TTC549 (cell line): ENCODE results near the gene SV2B.

Source experiments
- FAIRE-seq: peaks from 2 replicates; lab custom pipeline; 2012; peaks lifted over from hg19 to GRCh38; lab: Jason Lieb, UNC

Gene SV2B

DNA sequence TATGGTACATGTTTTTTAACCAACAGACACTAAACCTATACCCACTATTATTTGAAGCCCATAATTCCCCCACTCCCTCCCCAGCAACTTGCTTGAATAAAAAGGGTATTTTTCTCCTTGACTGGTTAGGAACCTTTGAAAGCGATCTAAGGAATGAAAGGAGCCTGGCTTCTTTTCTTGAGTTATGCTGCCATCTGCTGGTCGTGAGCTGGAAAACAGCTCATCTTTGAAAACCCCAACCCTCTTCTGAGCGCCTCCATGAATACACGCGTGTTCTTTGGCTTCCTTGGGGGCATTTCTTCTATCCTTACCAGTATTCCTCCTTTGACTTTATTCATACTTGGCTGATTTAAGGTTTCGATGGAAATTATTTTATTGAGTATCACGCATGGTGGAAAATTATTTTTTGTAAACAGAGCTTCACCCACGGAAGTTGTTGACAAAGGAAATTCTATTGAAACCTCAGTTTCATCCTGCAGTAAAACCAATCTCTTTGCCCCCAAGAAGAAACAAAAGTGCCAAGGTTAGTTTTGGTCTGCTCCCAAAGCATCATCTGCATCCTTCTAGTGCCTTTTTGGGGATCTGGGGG is 171.6 kb downstream of the SV2B start:
- peak; percentile 68 for FAIRE-seq

DNA sequence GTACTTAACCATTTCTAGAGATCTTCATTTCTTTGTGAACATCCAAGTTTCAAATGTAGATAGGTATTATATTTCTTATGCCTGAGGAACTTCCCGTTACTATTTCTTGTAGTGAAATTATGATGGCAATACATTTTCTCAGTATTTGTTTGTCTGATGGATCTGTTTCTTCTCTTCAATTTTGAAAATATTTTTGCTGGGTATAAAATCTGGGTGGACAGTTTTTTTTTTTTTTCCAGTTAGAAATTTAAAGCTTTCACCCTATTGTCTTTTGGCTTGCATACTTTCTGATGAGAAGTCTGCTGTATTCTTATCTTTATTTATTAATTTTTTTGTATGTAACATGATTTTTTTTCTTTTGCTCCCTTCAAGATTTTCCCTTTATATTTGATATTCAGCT is 175.8 kb downstream of the SV2B start:
- no peak for FAIRE-seq

DNA sequence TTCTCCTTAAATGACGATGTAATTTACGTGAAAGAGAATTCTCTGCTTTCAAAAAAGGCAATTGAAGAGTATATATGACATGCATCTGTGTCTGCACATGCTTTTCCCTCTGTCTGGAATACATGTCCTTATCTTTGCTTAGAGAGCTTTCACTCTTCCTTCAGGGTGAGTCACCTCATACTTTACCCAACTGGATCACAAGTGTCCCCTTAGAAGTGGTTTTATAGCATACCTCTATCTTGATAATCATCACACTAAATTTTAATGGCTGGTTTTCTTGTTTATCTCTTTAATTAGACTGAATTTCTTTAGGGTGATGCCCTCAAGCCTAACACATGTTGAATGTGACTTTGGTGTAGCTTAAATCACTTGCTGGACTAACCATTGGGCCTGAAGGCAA is 178.9 kb downstream of the SV2B start:
- no peak for FAIRE-seq

DNA sequence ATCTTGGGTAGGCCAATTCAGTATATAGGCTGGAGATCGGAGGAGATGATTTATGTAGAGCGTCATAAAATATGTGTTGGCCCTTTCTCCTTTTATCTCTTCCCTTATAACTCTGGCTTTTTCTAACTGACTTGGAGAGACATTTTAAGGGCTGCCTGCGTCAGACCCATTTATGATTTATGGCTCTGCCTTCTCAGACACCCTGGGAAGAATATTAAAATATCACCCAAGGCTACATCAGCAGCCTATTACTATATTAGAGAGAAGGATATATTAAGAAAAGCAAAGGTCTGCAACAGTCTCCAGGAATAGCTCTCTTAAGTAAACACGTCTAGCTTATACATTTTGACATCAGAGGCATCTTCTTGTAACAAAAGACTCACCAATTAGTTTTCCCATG is 179.4 kb downstream of the SV2B start:
- no peak for FAIRE-seq

DNA sequence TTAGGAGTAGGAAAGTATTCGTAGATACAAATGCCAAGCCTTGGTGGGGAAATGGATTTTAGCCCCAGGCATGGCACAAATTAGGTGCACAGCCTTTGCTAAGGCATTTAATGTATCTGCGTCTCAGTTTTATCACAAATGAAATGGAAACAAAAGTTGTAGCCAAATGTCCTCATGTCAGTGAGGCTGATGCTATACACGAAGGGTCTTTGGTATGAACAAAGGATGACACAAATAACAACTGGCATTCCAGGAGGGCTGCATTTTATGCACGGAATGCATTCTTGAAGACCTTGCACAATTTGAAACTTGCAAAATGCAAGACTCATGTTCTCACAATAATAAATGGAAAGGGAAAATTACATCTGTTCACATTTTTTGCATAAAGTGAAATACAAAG is 181.9 kb downstream of the SV2B start:
- FAIRE-seq: no peak

DNA sequence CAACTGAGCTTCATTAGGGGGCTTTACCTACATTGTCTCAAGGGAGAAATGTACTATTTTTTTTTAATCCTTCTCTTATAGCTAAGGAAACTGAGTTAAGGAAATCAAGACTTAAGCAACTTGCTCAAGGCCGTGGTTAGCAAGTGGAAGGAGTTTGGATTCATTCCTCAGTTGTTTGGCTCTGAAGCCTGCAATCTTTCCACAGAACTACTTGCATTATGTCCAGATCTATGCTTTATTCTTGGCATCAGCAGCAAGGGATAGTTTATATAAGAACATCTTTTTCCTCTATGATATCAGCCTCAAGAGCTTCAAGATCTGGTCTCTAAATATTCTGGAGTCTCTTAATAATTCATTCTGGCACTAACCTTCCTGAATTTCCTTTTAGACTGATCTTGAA is 182.4 kb downstream of the SV2B start:
- FAIRE-seq: no peak

DNA sequence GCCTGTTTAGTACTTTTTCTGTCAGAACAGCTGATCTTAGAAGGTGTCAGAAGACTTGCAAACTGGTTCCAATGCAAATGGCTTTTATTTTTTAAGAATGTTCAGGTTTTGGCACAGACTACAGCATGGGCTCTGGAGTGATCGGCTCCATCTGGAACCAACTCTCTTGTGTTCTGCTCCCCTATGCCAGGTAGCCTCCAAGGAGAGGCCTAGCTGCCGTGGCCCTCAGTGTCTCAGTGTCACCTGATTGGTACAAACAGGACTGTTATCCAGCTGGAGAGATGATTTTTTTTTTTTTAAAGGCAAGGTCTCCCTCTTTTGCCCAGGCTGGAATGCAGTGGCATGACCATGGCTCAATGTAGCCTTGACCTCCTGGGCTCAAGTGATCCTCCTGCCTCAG is 183.1 kb downstream of the SV2B start:
- no peak for FAIRE-seq

DNA sequence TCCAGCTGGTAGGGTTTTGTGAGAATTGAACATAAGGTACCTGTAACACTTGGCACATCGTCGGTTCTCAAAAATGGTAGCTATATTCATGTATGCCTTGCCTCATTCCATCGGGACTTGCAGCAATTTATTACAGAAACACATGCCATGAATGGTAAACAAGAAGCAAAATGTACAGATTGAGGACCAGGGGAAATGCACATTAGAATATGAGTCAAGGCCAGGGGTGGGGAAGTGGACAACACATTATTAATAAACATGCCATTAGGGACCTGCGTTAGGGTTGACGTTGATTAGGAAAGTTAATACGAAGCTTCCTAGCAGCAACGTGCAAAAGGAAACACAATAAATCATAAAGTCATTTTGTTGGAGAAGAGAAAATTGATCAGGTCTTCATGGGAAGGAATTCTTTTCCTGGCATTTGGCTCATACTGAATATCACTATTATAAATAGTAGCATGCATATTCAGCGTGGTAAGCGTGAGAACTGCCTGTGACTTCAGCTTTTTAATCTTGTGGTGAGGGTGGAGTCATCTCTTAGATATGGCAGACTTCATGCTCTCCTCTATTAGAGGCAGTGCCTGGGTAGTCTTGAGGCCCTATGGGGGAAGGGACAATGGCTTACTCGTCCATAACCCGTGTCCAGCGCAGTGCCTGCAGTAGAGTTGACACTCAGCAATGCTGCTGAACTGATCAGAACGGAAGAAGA is 184.9 kb downstream of the SV2B start:
- no peak for FAIRE-seq

DNA sequence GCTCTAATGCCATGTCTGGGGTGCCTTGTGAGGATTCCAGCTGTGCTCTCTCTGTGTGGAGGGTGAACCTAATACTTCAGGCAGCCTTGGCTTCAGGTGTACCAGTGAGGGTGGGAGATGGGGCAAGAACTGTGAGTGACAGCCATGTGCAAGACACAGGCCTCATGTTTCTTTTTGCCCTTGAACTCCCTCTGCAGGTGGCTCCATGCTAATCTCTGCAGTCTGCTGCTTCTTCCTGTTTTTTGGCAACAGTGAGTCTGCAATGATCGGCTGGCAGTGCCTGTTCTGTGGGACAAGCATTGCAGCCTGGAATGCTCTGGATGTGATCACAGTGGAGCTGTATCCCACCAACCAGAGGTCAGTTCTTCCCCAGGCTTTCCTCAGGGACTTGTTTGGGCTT is 189.3 kb downstream of the SV2B start:
- no peak for FAIRE-seq

DNA sequence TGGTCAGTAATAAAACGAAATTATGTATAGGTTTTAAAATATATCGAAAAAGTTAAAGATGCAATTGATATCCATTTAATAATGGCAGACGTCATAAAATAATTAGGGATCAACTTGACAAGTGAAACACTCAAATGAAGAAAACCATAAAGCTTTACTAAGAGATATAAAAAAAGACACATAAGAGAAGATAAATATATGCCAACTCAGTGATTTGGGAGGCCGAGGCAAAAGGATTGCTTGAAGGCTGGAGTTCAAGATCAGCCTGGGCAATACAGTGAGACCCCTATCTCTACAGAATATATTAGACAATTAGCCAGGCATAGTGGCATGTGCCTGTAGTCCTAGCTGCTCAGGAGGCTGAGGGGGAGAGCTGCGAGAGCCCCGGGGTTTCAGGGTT is 190.5 kb downstream of the SV2B start:
- no peak for FAIRE-seq

DNA sequence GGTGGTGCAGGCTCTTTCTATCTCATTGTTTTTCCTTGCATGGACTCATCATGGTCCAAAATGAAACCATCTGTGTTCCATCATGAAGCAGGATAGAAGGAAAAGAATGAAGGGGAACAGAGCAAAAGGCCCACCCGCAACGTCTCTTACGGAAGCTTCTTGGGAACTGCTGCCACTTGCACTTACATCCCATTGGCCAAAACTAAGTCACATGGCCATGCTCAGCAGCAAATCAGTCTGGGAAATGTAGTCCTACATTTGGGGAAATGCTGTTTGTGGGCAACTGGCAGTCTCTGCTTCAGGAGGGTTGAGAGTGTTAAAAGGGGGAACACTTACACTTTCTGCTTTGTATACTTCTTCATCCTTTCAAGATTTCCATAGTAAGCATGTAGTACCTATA is 191.6 kb downstream of the SV2B start:
- no peak for FAIRE-seq

DNA sequence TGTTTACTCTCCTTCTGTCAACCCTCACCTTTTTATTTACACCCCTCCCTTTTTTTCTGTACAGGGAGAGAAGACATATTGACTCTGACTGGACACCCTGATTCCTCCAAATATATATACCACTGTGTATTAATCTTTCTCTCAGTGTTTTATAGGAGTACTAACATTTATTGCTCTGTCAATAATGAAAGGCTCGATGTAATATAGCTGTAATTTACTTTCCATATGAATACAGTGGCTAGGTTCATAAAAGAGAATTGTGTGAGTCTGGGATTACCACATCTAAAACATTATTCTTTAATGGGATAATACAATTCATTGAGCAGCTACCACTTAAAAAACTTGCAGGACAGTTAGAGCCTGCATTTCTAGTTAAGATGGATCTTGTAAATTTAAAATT is 194.3 kb downstream of the SV2B start:
- FAIRE-seq: no peak

DNA sequence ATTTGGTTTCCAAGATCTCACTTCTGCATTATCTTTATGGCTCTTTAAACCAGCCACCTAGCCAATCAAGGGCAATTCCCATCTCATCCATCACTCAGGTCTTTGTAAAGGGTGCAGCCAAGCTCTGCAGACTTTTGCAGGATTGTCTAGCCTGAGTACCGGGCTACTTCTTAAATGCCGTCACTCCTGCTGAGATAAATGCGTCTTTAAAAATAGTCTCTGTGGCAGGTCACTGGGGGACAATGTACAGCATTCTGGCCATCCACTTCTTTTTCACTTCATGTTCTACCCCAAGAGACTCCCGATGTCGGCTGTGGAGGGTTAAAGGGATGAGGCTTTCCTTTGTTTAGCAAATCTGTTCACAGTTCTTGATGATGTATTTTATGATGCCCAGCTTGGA is 194.7 kb downstream of the SV2B start:
- FAIRE-seq: no peak

DNA sequence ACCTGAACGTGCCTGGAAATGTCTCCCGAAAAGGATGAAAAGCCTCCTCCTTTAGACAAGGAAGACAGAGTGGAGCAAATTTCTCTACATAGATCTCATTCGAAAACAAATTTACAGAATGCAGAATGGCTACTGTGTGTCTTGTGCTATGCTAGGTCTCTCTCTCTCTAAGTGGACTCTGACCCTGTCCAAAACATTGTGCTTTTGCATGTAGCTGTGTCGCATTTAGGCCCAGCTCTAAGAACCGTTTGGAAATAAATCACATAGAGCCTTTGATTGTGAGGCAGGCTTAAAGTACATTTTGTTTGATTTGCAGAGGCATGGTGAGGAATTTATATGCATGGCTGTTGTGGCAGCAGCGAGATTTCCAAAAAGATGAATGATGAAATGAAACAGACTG is 198.0 kb downstream of the SV2B start:
- no peak for FAIRE-seq

DNA sequence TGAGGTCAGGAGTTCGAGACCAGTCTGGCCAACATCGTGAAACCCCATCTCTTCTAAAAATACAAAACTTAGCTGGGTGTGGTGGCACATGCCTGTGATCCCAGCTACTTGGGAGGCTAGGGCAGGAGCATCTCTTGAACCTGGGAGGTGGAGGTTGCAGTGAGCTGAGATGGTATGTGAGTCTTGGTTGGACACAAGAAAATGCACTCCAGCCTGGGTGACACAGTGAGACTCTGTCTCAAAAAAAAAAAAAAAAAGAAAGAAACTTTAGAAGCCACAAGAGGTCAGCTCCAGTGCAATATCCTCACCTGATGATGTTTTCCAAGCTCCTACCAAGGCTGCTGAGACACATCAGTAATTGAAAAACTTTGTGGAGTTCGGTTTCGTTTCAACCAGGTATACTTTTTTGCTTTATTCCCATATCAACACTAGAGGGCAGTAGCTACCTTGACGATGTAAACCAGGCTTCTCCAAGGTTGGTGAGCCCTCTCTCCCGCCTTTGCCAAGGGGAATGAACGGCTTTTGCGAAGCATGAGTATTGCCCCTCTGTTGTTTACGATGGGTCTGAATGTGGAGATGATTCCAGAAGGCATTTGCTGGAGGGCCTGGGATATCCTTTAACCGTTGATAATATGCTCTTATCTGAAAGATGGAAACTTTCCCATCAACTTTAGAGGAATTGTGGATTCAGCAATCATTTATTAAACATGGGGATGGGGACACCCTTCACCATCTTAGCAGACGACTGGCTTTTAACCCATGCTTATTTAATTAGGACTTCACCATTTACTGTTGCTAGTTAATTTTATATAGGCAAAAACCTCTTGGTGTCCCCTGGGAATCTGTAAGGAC is 202.8 kb downstream of the SV2B start:
- FAIRE-seq: no peak

DNA sequence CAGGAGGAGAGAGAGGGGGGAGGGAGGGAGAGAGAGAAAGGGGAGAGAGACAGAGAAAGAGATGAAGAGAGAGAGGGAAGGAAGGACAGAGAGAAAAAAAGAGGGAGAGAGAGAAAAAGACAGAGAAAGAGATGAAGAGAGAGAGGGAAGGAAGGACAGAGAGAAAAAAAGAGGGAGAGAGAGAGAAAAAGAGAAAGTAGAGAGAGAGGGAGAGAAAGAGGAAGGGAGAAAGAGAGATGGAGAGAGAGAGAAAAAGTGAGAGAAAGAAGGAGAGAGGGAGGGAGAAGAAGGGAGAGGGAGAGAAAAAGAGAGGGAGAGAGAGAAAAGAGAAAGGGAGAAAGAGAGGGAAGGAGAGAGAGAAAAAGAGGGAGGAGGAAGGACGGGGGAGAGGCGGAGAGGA is 204.2 kb downstream of the SV2B start:
- FAIRE-seq: no peak

DNA sequence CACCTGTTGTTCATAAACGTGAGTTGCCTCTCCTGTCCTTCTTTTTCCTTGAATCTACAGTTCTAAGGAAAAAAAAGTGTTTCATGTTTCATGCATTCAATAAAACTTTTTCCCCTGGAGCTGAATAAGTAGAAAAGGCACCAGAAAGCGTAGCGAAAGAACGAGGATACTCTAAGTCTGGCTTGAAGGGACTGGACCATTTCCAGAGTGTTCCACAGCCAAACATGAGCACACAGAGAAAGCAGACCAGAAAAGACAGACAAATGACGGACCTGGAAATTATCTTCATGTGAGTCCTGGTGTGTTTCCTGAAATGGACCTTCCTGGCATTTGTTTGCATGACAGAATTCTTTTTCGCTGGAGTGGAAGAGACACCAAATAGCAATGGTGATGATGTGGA is 204.7 kb downstream of the SV2B start:
- no peak for FAIRE-seq

DNA sequence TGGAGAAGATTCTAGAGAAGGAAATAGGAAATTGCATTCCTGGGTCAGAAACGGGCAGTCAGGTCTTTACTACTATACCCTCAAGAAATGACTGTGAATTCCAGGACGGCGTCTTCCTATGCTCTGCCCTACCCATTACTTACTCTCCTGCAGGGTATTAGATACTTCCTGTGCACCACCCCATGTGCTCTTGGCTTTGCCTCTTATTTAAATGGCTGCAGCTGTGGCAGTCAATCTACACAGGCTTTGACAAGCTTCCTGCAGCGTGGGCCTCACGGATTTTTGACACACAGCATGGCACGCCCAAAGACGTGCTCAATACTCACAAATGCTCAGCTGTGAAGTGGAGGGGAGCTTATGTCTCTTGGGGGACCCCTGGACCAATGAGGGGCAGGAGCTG is 206.1 kb downstream of the SV2B start:
- no peak for FAIRE-seq

DNA sequence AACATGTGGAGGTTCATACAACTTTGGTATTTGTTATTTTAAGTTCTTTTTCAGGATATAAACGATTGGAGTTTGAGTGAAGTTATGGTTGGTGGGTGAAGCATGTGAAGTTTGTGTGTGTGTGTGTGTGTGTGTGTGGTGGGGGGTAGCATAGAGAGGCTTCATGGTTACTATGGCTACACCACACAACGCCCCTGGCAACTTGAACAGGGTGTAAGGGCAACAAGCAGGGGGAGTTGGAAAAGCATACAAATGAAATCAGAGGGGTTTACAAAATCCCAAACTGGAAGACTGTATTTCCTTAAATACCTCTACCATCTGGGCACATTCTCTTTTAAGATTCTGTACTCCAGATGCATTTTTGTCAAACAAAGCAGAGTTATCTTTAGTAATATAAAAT is 207.5 kb downstream of the SV2B start:
- no peak for FAIRE-seq

DNA sequence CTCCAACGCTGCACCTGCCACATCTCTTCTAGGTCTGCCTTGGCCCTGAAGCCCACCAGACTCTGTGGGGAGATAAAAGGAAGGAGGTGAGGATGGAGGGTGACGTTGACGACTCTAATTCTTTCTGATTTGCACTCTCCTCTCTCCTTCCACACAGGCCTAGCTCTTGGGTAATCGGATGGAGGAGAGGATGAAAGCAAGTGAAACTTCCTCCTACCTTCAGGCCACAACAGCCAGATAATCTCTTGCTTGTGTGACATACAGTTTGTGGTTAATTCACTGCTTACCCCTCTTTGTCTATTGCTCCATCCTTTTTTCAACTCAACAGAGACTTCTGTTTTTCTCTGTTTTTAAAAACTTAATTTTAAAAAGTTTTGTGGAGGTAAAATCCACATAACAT is 208.1 kb downstream of the SV2B start:
- FAIRE-seq: no peak

DNA sequence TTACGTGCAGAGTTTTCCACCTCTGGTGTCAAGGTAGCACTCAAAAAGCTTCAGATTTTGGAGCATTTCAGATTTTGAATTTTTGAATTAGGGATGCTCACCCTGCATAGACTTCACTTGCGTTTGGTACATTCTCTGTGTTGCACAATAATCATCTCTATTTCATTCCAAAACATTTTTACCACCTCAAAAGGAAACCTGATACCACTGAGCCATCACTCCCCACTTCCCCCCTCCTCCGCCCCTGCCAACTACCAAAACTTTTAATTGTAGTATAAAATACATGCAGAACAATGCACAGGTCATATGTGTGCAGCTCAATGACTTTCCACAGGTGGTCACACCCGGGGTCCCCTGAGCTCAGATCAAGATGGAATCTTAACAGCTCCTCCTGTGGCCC is 208.8 kb downstream of the SV2B start:
- FAIRE-seq: no peak

DNA sequence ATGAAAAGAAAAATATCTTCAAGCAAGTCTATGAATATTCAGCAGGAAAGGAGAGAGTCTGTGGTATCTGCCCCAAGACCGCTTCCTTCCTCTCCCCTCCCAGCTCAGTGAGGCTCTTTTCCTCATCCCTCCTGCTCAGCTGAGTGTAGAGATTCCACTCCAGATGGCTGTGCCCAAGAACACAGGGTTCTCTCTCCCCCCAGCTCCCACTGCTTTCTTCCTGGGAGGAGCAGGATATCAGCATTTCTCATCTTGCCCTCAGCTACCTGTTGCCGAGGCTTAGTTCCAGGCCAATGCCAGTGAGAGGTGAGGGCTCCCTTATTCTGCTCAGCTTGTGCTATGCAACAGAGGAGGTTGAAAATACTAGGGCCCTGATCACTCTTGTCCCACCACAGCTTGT is 211.9 kb downstream of the SV2B start:
- no peak for FAIRE-seq

DNA sequence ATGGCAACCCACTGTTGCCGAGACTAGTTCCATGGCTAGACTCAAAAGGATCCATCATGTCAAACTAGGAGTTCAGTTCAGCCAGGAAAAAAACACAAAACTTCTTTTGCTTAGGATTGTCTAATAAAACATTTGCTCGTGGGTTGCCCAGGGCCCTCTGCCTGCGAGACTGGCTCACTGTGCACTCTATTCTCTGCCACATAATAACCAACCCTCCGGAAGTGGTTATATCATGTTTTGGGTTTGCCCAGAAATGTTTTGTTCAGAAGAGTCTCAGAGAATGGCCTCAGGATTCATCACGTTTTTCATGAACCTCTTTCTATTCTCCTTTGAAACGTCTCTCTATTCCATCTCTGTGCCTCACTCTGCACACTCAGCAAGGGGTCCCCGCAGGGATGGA is 216.1 kb downstream of the SV2B start:
- FAIRE-seq: no peak

DNA sequence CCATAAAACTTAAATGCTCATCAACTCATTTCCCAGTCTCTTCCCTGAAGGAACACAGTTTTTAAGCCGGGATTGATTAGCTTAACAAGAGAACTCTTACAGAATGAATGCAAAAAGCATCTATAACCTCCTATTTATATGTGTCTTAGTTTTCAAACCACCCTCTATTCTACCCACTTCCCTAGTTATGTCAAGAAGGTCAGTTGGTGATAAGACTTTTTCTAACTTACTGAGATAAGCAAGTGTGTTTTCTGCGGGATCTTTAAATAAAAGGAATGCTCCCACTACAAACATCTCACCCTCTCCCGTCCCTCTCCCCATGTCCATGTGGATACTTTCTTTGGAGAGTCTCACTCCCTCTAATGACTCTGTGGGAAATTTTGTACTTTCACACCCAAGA is 218.5 kb downstream of the SV2B start:
- FAIRE-seq: no peak
